T-cell (primary cell): ENCODE results near the gene SIRPB1. TPM values are rescaled to one million over a fixed set of nuclear protein-coding genes. Genes with fewer than 3 reads are reported as not detected.
"Not testable (repeated sequence)": the region's sequence is repeated elsewhere in the genome, so short reads cannot be mapped to it uniquely, and the experiment has no call there.

Source experiments
- ATAC-seq, 4 experiments: fragments of 200-7000 bp in 3 of 4; fragments of 150-1000 bp in 1 of 4; cut with Tn5 transposase; replicated peaks in 1 of 4; 1 replicate in 3 of 4; 2 replicates in 1 of 4; pipeline ENCODE4 v1.10.0; 2021; ENCODE audit warnings: moderate library complexity in 3 of 4, mild to moderate bottlenecking in 2 of 4, moderate number of reproducible peaks in 1 of 4
- CTCF ChIA-PET, 2 donors: fragments of 300-600 bp; sonication (Branson Sonifier 250); formaldehyde crosslinking; loops; one replicate each; lab custom pipeline; 2022; ENCODE audit warnings: antibody characterized with exemption in 2 of 2; lab: Charles Lee
- POLR2A ChIA-PET, 2 donors: fragments of 300-600 bp; sonication (Branson Sonifier 250); formaldehyde crosslinking; loops; one replicate each; lab custom pipeline; 2022; ENCODE audit warnings: antibody characterized with exemption in 2 of 2; lab: Charles Lee
- DNase-seq, 35 experiments: peaks; one replicate each; pipeline versions ENCODE4 v3.0.0 to v3.0.0-alpha.2; 2013 to 2023
- H3K27ac ChIP-seq: one replicate; pipeline ENCODE4 v1.5.1; 2013; ENCODE audit warnings: low read length
- H3K27me3 ChIP-seq, 2 experiments: replicated peaks in 1 of 2; 1 replicate in 1 of 2; 2 replicates in 1 of 2; pipeline versions ENCODE4 v1.6.1 to v1.7.0; 2013; ENCODE audit warnings: low read length in 1 of 2, mixed read lengths in 1 of 2; ENCODE audit not compliant: control insufficient read depth in 2 of 2, insufficient read depth in 2 of 2; ENCODE audit errors: extremely low read depth in 1 of 2
- H3K36me3 ChIP-seq, 2 donors: 1 replicate in 1 of 2; 2 replicates in 1 of 2; pipeline versions ENCODE4 v1.6.1 to v1.7.0; 2013; ENCODE audit warnings: low read length in 1 of 2; ENCODE audit not compliant: control insufficient read depth in 2 of 2, insufficient read depth in 1 of 2; ENCODE audit errors: extremely low read depth in 1 of 2
- H3K4me1 ChIP-seq, 2 experiments: 1 replicate in 1 of 2; 2 replicates in 1 of 2; pipeline versions ENCODE4 v1.6.1 to v1.7.0; 2013; ENCODE audit warnings: low read length in 2 of 2, mixed read lengths in 1 of 2; ENCODE audit not compliant: insufficient read depth in 2 of 2, control insufficient read depth in 1 of 2; ENCODE audit errors: extremely low read depth in 1 of 2
- H3K4me3 ChIP-seq, 2 donors: 1 replicate in 1 of 2; 2 replicates in 1 of 2; pipeline versions ENCODE4 v1.5.1 to v1.7.0; 2013; ENCODE audit warnings: mild to moderate bottlenecking in 2 of 2, low read length in 1 of 2, moderate library complexity in 1 of 2; ENCODE audit not compliant: control insufficient read depth in 1 of 2; ENCODE audit errors: extremely low read depth in 1 of 2
- H3K9me3 ChIP-seq: 2 replicates; pipeline ENCODE4 v1.7.0; 2013
- H3K27ac Mint-ChIP-seq, 2 donors: one replicate each; pipeline ENCODE4 v1.8.0; 2020 to 2021; ENCODE audit warnings: mild to moderate bottlenecking in 2 of 2, mixed read lengths in 2 of 2
- H3K27me3 Mint-ChIP-seq, 2 donors: one replicate each; pipeline ENCODE4 v1.8.0; 2021 to 2022; ENCODE audit warnings: mixed read lengths in 2 of 2
- H3K36me3 Mint-ChIP-seq: one replicate; pipeline ENCODE4 v1.8.0; 2021; ENCODE audit warnings: mixed read lengths
- H3K4me1 Mint-ChIP-seq, 3 donors: one replicate each; pipeline ENCODE4 v1.8.0; 2020 to 2022; ENCODE audit warnings: mixed read lengths in 3 of 3, mild to moderate bottlenecking in 1 of 3
- H3K4me3 Mint-ChIP-seq, 3 donors: one replicate each; pipeline ENCODE4 v1.8.0; 2020 to 2022; ENCODE audit warnings: mild to moderate bottlenecking in 3 of 3, mixed read lengths in 3 of 3, moderate library complexity in 3 of 3
- H3K9me3 Mint-ChIP-seq, 3 donors: one replicate each; pipeline ENCODE4 v1.8.0; 2020 to 2022; ENCODE audit warnings: mixed read lengths in 3 of 3
- WGBS: methylation state at CpG from one replicate; pipeline ENCODE4 v1.1.5; 2013; ENCODE audit warnings: missing lambda C conversion rate; ENCODE audit not compliant: insufficient coverage; 5-methylcytosine and 5-hydroxymethylcytosine counted together
- total RNA-seq, 35 experiments: library from RNA in 6 of 35; stranded (reverse) in 6 of 35; fragments of 120-200 nt in 1 of 35; gene quantifications; one replicate each; pipeline versions ENCODE4 v1.2.1 to v1.2.4 and lab custom pipeline; 2013 to 2026

SIRPB1 gene
- total RNA-seq, 5 donors from 2014 or later (not counting 1 experiment from before 2014, with no cell fraction given) = 0.62 to 6.2 (median 3.1) TPM

DNA sequence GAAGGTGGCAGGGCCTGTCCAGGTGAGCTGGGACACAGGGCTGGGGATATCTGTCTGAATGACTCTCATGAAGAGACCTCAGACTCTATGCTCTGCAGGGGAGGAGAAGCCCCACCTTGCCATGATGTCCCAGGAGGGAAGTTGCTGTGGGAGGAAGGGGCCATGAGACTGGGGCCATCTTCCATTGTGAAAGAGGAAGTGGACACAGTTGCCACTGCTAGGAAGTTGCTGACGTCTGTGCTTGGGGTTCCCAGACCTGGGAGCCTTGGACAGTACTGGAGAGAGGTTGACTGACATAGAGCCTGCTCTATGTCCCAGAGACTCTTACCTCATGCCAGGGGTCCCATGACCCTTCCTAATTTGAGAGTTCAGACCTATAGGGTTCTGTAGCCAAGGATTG is 24.5 kb downstream of the SIRPB1 start:
- no peaks in the 10 kb centered on the region for H3K36me3 ChIP-seq
- no peak overlapping the region for H3K27ac ChIP-seq
- H3K27me3 Mint-ChIP-seq = no peaks in the 10 kb centered on the region
- no peaks in the 10 kb centered on the region for H3K9me3 ChIP-seq
- H3K4me1 Mint-ChIP-seq = no peaks in the 10 kb centered on the region
- no peak overlapping the region for H3K27ac Mint-ChIP-seq
- H3K4me3 ChIP-seq = no peak overlapping the region
- no peaks in the 10 kb centered on the region for H3K4me1 ChIP-seq
- no peak for ATAC-seq
- CTCF ChIA-PET = no interaction called here
- DNase-seq = no peak
- H3K4me3 Mint-ChIP-seq = no peak overlapping the region
- WGBS = no CpG with 5 or more reads among the region's 1 CpG
- POLR2A ChIA-PET = no interaction called here
- no peaks in the 10 kb centered on the region for H3K27me3 ChIP-seq
- H3K9me3 Mint-ChIP-seq = no peaks in the 10 kb centered on the region
- H3K36me3 Mint-ChIP-seq = no peaks in the 10 kb centered on the region

DNA sequence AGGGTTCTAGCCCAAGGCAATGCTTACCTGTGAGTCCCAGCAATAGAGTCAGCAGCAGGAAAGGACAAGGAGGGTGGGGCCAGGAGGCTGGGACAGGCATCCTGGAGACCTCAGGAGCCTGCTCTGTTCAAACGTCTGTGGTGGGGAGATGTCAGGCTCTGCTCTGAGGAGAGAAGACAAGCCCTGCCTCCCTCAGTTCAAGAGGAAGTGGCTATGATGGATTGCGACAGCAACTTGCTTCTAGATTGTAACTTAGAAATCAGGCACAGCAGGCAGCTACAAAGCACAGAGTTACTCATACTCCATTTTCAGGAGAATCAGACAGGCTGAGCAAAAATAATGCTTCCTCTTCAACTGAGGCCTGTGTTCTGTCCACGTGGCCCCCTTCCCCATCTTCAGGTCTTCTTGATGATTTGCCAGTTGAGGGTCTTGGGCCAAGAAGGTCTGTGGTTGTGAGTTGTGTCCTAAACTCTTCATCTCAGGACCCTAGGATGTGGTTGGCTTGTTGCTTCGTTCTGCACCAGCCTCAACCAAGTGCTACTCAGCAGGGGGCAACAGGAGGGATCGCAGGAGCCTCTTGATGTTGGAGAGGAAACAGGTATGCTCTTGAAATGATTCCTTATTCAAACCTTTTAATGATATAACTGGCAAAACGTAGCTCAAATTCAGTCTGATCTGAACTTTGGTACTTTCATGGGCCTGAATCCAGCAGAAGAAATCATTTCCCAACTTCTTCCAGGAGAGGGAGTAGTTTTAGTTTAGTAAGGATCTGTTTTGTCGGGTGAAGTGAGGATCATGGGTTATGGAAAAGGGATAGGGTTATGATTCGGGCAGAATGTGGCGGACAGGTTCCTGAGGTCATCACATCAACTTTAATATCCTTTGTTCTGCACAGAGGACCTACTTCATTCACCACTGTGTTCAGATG is 31.0 kb downstream of the SIRPB1 start:
- Mint-ChIP-seq H3K36me3 (no peaks in the 10 kb centered on the region), H3K27me3 (no peaks in the 10 kb centered on the region), H3K27ac (no peak overlapping the region), H3K9me3 (no peaks in the 10 kb centered on the region), H3K4me3 (no peak overlapping the region), H3K4me1 (no peaks in the 10 kb centered on the region)
- ChIA-PET CTCF (no interaction called here), POLR2A (no interaction called here)
- H3K9me3 ChIP-seq = no peaks in the 10 kb centered on the region
- ATAC-seq = no peak
- DNase-seq = peak in 8 of 35 experiments; percentile 9 to 49 (median 41)
- WGBS = no CpG with 5 or more reads among the region's 9 CpGs
- H3K27me3 ChIP-seq = no peaks in the 10 kb centered on the region
- peaks cover 8 to 21% of the 10 kb centered on the region in 2 experiments for H3K4me1 ChIP-seq
- H3K4me3 ChIP-seq = peak overlapping the region in 1 of 2 donors; percentile 11
- H3K27ac ChIP-seq = peak overlapping the region; percentile 68
- H3K36me3 ChIP-seq = no peaks in the 10 kb centered on the region

DNA sequence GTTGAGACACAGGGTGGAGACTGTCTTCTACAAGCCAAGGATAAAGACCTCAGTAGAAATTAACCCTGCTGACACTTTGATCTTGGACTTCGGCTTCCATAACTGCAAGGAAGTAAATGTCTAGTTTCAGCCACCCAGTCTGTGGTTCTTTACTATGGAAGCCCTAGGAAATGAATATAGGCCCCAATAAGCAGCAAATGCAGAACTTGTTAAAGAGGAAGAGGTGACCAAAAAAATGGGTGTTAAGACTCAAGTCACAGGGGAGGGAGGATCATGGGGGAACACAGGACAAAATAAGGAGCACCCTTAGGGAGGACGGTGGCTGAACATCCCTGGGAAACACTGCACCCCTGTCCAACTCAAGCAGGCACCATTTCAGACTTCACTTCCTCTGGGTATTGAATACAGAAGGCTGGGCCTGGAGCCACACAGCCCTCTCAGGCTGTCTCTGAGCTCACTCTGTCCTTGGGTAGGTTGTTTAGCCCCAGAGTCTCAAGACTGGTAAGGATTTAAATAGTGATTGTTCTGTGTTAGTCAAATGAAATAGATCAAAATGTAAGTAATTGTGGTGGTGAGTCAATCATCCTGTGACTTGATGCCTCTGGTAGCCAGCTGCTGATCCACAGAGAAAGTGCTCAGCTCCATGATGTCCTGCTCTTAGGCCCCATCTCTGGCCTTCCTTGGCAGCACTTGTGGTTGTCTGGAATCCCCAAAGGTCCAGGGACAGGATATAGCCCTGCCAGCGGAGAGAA is 31.9 kb downstream of the SIRPB1 start:
- Histone ChIP-seq H3K27me3 (no peaks in the 10 kb centered on the region), H3K4me3 (peak overlapping the region in 1 of 2 donors; percentile 11), H3K36me3 (no peaks in the 10 kb centered on the region), H3K4me1 (peaks cover 8 to 21% of the 10 kb centered on the region in 2 experiments), H3K9me3 (no peaks in the 10 kb centered on the region), H3K27ac (peak overlapping the region; percentile 68)
- CTCF ChIA-PET = no interaction called here
- 17% methylated on average over 1 of the region's 3 CpGs for WGBS
- Mint-ChIP-seq H3K27me3 (no peaks in the 10 kb centered on the region), H3K36me3 (no peaks in the 10 kb centered on the region), H3K9me3 (no peaks in the 10 kb centered on the region), H3K4me3 (no peak overlapping the region), H3K4me1 (no peaks in the 10 kb centered on the region), H3K27ac (no peak overlapping the region)
- POLR2A ChIA-PET = no interaction called here
- ATAC-seq (no peak), DNase-seq (no peak)

- ChIA-PET POLR2A (no interaction called here), CTCF (no interaction called here)
- Mint-ChIP-seq H3K36me3 (peaks cover 8% of the 10 kb centered on the region), H3K4me3 (no peak overlapping the region), H3K27ac (no peak overlapping the region), H3K27me3 (no peaks in the 10 kb centered on the region), H3K9me3 (no peaks in the 10 kb centered on the region), H3K4me1 (no peaks in the 10 kb centered on the region)
- no peaks in the 10 kb centered on the region for H3K4me1 ChIP-seq
- H3K9me3 ChIP-seq = no peaks in the 10 kb centered on the region
- H3K4me3 ChIP-seq = no peak overlapping the region
- ATAC-seq = no peak
- H3K36me3 ChIP-seq = no peaks in the 10 kb centered on the region
- WGBS = 93% methylated on average over 5 of the region's 6 CpGs
- H3K27ac ChIP-seq = no peak overlapping the region
- DNase-seq = no peak
- no peaks in the 10 kb centered on the region for H3K27me3 ChIP-seq
These were observed 40.3 kb downstream of the SIRPB1 start for GRCh38 chr20:1579488-1579887.

GRCh38 chr20:1577906-1578305 is 41.9 kb downstream of the SIRPB1 start:
- Mint-ChIP-seq H3K4me1 (no peaks in the 10 kb centered on the region), H3K9me3 (no peaks in the 10 kb centered on the region), H3K4me3 (no peak overlapping the region), H3K27ac (no peak overlapping the region), H3K36me3 (peaks cover 8% of the 10 kb centered on the region), H3K27me3 (no peaks in the 10 kb centered on the region)
- ChIA-PET POLR2A (no interaction called here), CTCF (no interaction called here)
- no peak overlapping the region for H3K4me3 ChIP-seq
- H3K9me3 ChIP-seq = no peaks in the 10 kb centered on the region
- H3K36me3 ChIP-seq = no peaks in the 10 kb centered on the region
- no peaks in the 10 kb centered on the region for H3K27me3 ChIP-seq
- WGBS = 100% methylated on average over 1 of the region's 4 CpGs
- DNase-seq (no peak), ATAC-seq (no peak)
- no peak overlapping the region for H3K27ac ChIP-seq
- no peaks in the 10 kb centered on the region for H3K4me1 ChIP-seq

DNA sequence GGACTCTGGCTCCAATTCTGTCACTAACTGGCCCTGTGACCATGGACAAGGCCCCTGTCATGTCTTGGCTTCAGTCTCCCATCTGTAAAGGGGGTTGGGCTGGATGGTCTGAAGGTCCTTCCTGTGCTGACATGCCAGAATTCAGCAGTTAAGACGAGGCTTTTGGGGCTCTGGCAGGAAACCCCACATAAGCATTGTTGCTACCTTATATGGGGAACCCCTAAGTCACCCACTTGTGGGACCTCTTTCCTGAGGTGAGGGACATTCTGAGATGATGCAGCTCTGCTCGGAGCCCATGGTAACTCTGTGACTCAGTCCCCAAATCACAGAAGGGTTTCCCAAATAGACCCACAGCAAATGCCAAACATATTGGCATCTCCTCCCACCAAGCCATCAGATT is 42.5 kb downstream of the SIRPB1 start:
- DNase-seq, H3K4me1 ChIP-seq, H3K27ac Mint-ChIP-seq, ATAC-seq, H3K36me3 Mint-ChIP-seq, H3K4me3 ChIP-seq, H3K27ac ChIP-seq, POLR2A ChIA-PET, H3K27me3 Mint-ChIP-seq, CTCF ChIA-PET, H3K4me3 Mint-ChIP-seq, H3K27me3 ChIP-seq, H3K9me3 ChIP-seq, H3K4me1 Mint-ChIP-seq, H3K36me3 ChIP-seq, H3K9me3 Mint-ChIP-seq: not testable (repeated sequence)
- WGBS = 40% methylated on average over 1 of the region's 2 CpGs
